ENCODE results near the gene BCORL1.

DNA sequence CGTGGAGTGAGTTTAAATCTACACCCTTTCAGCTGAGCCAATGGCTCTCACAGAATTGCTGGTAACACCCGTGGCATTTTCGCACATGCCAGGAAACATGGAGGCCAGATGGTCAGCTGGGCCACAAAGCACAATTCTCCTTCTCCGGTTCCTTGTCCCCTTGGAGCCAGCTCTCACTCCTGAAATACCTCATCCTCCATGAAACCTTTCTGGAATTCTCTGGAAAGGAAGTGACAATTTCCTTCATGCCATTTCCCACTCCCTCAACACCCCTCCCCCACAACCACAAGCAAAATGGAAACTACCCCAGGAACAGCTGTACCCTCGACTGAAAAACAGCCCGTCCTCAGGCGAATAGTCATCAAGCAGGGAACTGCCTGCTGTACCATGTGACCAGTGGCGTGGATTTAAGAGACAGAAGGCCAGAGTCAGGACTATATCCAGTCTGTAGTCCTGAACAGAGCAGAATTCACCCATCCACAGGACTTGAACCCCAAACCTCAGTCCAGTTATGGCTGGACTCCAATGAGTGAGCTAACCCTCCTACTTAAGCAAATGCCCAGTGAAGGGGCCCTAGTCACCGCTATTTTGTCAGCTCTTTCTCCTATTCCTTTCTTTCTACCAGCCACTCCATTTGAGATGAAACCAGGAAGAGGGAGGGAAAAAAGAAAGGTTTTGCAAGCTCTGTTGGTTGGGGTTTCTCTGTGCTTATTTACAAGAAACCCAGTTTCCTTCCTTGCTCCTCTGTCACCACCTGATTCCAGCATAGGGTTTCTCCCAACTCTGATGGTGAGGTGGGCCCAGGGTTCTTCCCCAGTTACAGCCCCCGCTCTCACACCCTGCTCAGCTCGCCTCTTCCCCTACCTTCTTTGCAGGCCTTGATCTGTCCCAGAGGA, 103.4 kb downstream of the BCORL1 start:
- no peak for TF ChIP-seq POLR2A (IDR thresholded peaks at IDR 0.05; ENCODE audit: low read depth, low read length)
- TF ChIP-seq, protein P1, sequence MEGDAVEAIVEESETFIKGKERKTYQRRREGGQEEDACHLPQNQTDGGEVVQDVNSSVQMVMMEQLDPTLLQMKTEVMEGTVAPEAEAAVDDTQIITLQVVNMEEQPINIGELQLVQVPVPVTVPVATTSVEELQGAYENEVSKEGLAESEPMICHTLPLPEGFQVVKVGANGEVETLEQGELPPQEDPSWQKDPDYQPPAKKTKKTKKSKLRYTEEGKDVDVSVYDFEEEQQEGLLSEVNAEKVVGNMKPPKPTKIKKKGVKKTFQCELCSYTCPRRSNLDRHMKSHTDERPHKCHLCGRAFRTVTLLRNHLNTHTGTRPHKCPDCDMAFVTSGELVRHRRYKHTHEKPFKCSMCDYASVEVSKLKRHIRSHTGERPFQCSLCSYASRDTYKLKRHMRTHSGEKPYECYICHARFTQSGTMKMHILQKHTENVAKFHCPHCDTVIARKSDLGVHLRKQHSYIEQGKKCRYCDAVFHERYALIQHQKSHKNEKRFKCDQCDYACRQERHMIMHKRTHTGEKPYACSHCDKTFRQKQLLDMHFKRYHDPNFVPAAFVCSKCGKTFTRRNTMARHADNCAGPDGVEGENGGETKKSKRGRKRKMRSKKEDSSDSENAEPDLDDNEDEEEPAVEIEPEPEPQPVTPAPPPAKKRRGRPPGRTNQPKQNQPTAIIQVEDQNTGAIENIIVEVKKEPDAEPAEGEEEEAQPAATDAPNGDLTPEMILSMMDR (conservative IDR thresholded peaks at IDR 0.05; ENCODE audit: low read depth, low read length) = no peak

Measured in IMR-90 (cell line).